ENCODE data around the gene SH3BGRL2.

- TF ChIP-seq POLR2A (IDR thresholded peaks at IDR 0.05; ENCODE audit: control extremely low read depth in 1 of 2, low read depth in 2 of 2, low read length in 2 of 2): no peak
- TF ChIP-seq CTCF (IDR thresholded peaks at IDR 0.05; ENCODE audit: control extremely low read depth in 1 of 3, insufficient read depth in 1 of 3, low read depth in 1 of 3, low read length in 3 of 3): no peak
- no peak for TF ChIP-seq EZH2 (IDR thresholded peaks at IDR 0.05; ENCODE audit: low read depth, low read length, severe bottlenecking)
- no peak for TF ChIP-seq TAF1 (IDR thresholded peaks at IDR 0.05; ENCODE audit: low read depth, low read length)
- no peak for TF ChIP-seq KDM1A (IDR thresholded peaks at IDR 0.05; ENCODE audit: borderline replicate concordance, low read length)
- TF ChIP-seq SP1 (IDR thresholded peaks at IDR 0.05; ENCODE audit: low read depth, low read length): no peak
These were observed 4.3 kb upstream of the SH3BGRL2 start for GRCh38 chr6:79626811-79627210.

All from H1 (cell line).